HG03520 (cell line): ENCODE results near the gene PTPRC.

ENCODE experiments used
- ATAC-seq: cut with Tn5 transposase; IDR thresholded peaks from one replicate; pipeline ENCODE4 v1.9.1; 2021; ENCODE audit warnings: mild to moderate bottlenecking, moderate library complexity; ENCODE audit not compliant: unreplicated experiment

PTPRC gene

DNA sequence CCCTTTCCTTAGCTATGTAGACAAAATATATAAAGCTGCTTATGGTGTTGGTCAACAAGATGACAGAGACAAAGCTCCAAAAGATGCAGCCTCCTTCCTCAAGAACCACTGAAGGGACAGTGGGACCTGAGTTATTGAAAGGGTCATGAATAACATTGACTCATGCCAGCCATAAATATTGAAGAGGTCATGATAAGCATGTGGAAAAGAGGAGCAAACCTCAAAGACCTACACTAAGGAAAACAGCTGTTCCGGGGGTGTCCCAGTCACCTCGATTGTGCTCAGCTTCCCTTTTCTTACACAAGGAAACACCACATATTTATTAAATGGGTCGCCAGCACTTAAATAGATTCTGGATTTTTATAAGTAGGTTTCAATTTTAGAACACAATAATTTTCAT lies 112.9 kb downstream of the PTPRC start:
- no peak for ATAC-seq

GRCh38 chr1:198754670-198755069 lies 115.8 kb downstream of the PTPRC start:
- ATAC-seq = no peak

- no peak for ATAC-seq
These were observed 116.9 kb downstream of the PTPRC start for GRCh38 chr1:198755715-198756114.

DNA sequence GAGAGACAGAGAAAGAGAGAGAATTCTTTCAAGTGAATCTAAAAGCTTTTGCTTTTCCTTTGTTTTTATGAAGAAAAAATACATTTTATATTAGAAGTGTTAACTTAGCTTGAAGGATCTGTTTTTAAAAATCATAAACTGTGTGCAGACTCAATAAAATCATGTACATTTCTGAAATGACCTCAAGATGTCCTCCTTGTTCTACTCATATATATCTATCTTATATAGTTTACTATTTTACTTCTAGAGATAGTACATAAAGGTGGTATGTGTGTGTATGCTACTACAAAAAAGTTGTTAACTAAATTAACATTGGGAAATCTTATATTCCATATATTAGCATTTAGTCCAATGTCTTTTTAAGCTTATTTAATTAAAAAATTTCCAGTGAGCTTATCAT lies 117.6 kb downstream of the PTPRC start:
- no peak for ATAC-seq

DNA sequence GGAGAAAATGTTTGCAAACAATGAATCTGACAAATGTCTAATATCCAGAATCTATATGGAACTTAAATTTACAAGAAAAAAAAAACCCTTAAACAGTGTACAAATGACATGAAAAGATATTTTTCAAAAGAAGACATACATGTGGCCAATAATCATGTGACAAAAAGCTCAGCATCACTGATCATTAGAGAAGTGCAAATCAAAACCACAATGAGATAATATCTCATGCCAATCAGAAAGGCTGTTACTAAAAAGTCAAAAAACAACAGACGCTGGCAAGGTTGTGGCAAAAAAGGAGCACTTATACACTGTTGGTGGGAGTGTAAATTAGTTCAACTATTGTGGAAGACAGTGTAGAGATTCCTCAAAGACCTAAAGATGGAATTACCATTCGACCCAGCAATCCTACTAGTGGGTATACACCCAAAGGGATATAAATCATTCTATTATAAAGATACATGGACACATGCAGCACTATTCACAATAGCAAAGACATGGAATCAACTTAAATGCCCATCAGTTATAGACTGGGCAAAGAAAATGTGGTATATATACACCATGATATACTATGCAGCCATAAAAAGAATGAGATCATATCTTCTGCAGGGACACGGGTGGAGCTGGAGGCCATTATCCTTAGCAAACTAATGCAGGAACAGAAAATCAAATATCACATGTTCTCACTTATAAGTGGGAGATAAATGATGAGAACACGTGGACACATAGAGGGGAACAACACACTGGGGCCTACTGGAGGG lies 123.2 kb downstream of the PTPRC start:
- no peak for ATAC-seq

DNA sequence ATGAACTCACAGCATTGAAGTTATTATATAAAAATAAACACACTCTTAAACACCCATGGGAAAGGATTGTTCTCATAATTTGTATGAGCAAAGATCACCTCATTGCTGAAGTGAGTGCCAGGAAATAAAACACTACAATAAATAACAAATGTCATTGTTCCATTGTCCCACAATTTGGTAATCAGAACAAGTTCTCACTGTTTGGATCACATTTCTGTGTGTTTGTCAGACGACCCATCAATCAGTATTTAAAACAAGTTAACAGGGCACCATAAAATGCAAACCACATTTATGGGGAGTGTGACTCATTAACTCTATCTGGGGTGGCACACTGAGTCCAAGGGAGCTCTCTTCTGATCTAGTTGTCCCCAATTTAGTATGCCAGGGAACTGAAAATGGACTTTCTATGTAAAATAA lies 124.5 kb downstream of the PTPRC start:
- no peak for ATAC-seq

GRCh38 chr1:198764748-198765147 lies 125.9 kb downstream of the PTPRC start:
- ATAC-seq = no peak

DNA sequence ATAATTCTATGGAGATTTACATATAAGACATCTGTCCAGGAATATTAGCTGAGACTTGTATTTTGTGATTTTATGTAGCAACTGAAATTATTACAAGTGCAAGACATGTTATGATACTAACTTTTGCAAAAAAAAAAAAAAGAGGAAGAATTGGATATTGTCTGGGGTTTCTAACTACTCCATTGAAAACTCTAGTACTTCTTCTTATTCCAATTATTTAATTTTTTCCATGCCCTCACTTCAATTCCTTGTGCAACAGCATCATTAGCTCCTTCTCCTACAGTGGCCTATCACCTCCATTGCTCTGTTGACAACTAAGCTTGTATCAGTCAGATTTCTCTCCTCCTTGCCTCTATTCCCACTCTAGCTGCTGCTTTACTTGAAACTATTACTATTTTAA lies 126.6 kb downstream of the PTPRC start:
- ATAC-seq = no peak

DNA sequence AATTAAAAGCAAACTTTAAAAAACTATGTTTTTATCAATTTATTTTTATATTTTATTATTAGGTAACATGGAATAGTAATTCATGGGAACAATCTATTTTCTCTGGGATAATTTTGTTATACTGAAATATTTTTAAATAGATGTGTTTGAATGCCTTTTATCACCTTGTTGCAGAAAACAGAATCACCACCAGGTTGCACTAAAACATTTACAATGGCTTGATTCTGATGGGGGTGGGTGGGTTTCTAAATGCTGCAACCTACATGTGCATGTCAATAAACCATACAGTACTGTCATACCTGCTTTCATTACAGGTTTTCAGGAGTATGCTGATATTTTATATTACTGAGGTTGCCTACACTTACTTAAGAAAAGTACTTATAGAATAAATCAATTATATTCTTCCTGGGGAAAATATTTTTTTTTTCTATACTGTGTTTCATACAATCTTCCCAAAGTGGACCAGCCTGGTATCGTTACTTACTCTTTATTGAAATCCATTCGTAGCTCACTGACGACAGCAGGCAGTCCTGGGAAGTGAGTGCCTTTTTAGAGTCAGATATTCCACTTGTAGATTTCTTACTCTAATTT lies 132.8 kb downstream of the PTPRC start:
- no peak for ATAC-seq

GRCh38 chr1:198772626-198773025 lies 133.8 kb downstream of the PTPRC start:
- ATAC-seq = no peak

DNA sequence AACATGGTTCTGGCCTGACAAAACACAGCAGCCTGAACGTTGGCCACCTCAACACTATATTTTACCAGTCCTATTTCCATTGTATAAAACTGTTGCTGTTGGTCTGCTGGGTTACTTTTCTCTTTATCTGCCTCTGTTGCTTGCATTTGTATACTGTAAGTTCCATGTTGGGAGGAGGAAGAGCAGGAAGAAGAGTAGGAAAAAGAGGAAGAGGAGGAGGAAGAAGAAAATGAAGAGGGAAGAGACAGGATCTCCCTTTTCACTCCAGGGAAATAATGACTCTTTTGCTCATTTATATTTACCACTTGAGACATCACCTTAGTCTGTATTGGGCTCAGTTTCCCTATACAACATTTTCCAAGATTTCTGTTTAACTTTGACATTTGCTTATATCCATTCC lies 134.2 kb downstream of the PTPRC start:
- ATAC-seq = no peak

DNA sequence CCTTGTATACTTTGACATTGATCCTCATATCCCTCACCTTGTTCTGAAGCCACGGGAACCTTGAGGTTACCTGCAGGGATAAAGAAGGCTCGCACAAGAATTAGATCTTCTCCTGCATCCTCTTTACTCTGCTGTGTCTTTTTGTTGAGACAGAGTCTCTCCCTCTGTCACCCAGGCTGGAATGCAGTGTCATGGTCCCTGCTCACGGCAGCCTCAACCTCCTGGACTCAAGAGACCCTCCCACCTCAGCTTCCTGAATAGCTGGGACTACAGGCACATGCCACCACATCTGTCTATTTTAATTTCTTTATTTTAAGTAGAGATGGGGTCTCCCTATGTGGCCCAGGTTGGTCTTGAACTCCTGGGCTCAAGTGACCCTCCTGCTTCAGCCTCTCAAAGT lies 134.7 kb downstream of the PTPRC start:
- ATAC-seq = no peak

DNA sequence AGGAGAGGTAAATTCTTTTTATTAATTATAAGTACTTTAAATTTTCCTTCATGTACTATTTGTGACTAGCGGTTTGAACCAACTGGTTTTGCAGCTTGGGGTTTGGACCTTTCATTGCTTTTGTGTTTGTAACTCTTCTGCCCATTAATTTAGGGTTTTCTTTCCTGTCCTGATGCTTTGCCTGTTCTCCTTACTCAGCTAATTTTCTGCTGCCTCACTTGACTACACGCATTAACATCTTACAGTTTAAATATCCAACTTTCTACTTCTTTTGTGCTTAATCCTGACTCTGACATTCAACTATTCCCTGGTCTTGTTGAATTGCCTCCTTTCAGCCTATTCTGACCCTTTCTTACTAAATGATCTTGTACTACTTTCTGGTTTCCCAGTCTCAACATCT lies 135.6 kb downstream of the PTPRC start:
- no peak for ATAC-seq

- no peak for ATAC-seq
These were observed 136.8 kb downstream of the PTPRC start for GRCh38 chr1:198775606-198776005.

- ATAC-seq = no peak
These were observed 137.8 kb downstream of the PTPRC start for GRCh38 chr1:198776602-198777029.

GRCh38 chr1:198778049-198778448 lies 139.2 kb downstream of the PTPRC start:
- no peak for ATAC-seq

GRCh38 chr1:198780376-198780775 lies 141.5 kb downstream of the PTPRC start:
- ATAC-seq = no peak

GRCh38 chr1:198788561-198789064 lies 149.8 kb downstream of the PTPRC start:
- ATAC-seq = peak; percentile 93

- ATAC-seq = no peak
These were observed 154.9 kb downstream of the PTPRC start for GRCh38 chr1:198793714-198794113.

GRCh38 chr1:198794498-198794897 lies 155.7 kb downstream of the PTPRC start:
- ATAC-seq = no peak

GRCh38 chr1:198797656-198798055 lies 158.8 kb downstream of the PTPRC start:
- no peak for ATAC-seq

DNA sequence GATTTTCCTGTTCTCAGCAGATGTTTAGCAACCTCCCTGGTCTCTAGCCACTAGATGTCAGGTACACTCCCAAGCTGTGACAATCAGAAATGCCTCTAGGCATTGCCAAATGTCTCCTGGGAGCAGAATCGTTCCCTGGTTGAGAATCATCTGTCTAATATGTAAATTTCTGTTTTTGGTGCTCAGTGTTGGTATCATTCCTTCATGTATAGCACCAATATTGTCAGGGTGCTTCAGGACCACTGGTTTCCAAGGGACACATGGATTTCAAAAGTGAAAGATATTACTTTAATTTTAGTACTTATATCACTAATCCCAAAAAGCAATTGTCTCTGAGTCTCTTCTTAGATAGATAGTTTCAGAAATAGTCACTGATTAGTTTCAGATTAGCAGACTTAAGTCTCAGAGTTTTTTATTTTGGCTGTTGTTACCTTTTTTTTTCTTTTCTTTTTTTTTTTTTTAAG lies 160.1 kb downstream of the PTPRC start:
- peak; percentile 83 for ATAC-seq
